Posterior cingulate gyrus (tissue), 11 donors: ENCODE measurements around the gene COX14.

Source experiments
- DNase-seq, 10 donors: peaks; one replicate each; pipeline versions ENCODE4 v3.0.0 to v3.0.0-alpha.2; 2020 to 2021; ENCODE audit warnings: mixed read lengths in 3 of 10
- intact Hi-C: fragments of 100-400 bp; cut with DNase I; formaldehyde crosslinking; loops from one replicate; pipeline ENCODE4 v1.15.1; 2023

The COX14 gene

DNA sequence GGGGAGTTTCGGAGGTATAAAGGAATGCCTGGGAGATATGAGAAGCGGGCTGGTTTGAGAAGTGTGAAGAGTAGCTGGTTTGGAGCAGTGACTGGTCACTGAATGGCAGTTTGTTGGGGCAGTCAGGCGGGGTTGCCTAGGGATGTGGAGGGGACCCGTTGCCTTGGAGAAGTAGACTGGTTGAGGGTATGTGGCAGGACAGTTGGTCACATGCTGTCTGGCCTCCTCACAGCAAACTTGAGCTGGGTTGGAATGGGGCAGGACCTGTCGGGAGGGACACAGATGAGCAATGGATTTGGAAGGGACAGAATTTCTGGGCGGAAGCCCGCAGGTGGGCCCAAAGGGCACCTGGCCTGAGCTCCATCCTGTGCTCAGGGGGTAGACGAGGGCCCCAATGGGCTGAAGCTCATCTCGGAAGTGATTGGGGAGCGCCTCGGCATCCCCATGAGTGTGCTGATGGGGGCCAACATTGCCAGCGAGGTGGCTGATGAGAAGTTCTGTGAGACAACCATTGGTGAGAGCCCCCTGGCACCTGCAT lies 6.1 kb upstream of the COX14 start:
- intact Hi-C loops = no loop called here
- DNase-seq = peak in 2 of 10 donors; percentile 59 to 73

DNA sequence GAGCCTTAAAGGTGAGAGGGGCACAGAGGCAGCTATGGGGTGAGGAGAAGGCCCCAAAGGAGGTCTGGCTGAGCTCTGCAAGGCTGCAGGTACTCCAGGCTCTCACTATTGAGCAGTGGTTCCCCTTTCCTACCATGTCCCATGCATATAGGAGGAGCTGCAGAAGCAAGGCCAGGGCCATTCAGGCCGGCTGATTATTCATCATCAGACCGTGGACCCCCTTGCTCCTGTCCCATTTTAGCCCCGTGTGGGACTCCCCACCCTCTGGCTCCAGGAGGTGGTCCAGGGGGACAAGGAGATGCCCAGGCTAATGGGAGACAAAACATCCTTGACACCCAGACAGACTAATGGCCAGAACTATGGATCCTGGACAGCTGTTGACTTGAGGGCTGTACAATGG lies 5.1 kb upstream of the COX14 start:
- intact Hi-C loops = no loop called here

DNA sequence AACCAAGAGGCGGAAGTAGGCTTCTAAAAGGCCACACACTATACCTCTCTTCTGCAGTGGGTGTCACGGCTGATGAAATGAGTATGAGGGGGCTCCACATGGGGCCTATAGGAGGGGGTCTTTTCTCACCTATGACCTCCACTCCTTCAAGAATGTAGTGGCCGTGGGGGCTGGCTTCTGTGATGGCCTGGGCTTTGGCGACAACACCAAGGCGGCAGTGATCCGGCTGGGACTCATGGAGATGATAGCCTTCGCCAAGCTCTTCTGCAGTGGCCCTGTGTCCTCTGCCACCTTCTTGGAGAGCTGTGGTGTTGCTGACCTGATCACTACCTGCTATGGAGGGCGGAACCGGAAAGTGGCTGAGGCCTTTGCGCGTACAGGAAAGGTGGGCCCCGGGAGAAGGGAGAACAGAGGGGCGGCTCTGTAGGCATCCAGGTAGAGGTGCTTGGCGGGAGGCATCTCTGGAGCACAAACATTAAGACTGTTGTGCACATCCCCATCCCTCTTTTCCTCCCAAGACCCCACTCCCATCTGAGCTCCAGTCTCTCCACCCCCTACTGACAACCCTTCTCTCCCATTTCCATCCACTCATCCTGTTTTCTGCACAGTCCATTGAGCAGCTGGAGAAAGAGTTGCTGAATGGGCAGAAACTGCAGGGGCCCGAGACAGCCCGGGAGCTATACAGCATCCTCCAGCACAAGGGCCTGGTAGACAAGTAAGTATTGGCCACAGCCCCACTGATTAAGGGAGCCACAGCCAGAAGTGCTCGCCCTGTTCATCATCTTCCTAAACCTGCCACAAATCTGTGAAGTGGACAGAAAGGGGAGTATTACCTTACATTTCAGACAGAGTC lies 4.4 kb upstream of the COX14 start:
- peak in 2 of 10 donors; percentile 51 to 63 for DNase-seq
- intact Hi-C loops = no loop called here

More for the DNA sequence above, 5.1 kb upstream of the COX14 start:
- DNase-seq = peak in 2 of 10 donors; percentile 38 to 70

DNA sequence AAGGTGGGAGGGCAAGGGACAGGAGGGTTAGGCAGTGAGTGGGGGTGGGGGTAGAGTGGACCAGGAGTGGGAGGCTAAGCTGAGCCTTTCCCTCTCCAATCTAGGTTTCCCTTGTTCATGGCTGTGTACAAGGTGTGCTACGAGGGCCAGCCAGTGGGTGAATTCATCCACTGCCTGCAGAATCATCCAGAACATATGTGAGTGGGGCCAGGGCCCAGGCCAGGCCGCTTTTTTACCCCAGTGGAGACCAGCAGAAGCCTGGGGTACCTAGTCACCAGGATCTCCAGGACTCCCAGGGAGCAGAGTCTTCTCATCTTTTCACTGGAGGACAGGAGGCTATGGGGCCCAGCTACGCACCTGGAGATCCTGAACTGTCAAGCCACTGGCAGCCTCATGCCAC lies 2.7 kb upstream of the COX14 start:
- DNase-seq = peak in 2 of 10 donors; percentile 26 to 46
- intact Hi-C loops = no loop called here

DNA sequence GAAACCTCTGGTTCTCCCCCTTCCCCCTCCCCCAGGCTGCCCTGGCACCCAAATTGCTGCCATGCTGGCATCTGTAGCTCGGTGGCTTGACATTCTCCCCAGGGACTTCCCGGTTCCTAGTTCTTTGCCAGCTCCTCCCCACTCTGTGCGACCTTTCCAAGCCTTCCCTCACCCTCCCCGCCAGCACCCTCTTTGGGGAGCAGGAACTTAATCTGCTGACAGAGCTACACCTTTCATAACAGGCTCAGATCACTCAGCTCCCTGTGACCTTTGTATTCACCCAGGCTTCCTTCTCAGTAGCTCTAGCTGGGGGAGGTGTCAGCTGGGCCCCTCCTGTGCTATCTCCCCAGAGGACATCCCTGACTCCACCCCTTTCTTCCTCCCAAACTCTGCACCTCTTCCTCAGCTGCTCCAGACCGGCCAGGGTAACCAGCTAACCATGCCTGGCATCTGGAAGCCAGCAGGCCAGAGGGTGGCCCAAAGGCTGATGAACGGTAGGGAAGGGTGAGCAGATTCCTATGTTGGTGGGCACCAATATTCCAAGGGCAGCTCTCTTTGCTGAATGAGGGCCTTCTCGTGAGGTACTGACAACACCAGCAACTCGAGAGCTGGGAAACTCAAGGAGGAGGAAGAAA lies 1.8 kb upstream of the COX14 start:
- DNase-seq = peak in 2 of 10 donors; percentile 61 to 79
- intact Hi-C loops = no loop called here

DNA sequence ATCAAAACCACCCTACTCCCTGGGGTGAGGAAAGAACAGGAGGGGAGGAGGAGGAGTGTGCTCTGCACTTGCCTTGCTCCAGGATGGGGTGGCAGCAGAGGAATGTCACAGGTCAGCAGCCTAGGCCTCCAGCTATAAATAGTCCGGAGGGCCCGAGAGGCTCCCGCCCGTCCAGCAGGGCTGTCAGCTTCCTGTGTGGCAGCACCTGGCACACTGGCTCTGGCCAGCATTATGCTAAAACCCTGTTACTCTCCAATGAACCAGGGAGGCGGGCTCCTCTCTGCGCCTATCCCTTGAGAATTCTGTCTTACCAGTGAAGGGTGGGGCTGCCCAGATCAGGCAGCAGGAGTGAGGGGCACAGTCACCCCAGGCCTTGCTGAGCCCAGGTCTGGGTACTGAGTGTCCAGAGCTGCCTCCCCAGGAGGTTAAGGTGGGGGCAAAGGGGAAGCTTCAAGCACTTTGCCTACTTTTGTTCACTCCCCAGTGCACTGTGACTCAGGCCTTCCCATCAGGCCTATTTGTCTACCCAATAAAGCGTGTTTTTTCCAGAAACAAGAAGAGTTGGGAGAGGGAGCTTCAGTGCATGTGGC lies 1.2 kb upstream of the COX14 start:
- peak in 3 of 10 donors; percentile 66 to 86 (median 72) for DNase-seq
- intact Hi-C loops = no loop called here

DNA sequence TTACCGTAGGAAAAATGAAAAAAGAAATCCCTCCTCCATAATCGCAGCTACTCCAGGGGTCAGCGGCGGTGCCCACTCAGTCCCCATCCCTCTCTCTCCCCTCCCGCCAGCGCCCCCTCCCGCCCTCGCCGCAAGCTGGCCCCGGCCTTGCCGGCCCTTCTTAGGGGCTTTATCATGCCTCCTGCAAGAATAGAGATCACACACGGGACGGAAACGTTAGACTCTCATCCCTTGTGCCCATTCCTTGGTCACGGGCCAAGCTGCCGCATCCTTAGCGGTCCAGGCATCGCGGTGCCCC lies 692 bp upstream of the COX14 start:
- intact Hi-C loops = no loop called here
- DNase-seq = no peak

DNA sequence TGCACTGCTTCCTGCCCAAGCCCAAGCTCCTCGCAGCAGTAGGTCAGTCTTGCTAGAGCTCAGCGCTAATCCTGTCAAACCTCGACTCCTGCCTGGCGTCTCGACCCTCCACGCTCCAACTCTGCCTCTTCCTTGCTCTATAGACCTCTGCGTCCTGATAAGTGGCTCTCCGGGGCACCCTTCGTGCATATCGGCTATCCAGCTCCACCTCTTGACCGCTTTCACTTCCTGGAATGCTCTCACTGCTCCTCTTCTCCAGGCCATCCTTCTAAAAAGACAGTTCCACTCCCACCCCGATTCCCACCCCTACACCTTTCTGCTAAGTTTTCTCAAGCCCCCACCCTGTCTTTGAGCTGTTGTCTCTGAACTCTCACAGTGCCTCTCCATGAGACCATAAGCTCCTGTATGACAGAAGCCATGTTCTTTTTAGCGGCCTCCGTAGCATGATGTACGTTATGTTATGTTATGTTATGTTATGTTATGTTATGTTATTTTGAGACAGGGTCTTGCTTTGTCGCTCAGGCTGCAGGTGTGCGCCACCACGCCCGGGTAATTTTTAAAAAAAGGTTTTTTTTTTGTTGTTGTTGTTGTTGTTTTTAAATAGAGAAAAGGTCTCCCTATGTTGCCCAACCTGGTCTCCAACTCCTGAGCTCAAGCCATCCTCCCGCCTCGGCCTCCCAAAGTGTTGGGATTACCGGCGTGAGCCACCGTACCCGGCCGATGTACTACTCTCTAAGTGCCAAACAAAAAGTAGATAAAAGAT lies 601 bp downstream of the COX14 start:
- DNase-seq = peak in 2 of 10 donors; percentile 42 to 52
- intact Hi-C loops = loop anchor here (1.0 to 2.0 kb wide), 2 partner anchors 28 to 55 kb away; partner anchors contain the start of genes CERS5 and SMARCD1

DNA sequence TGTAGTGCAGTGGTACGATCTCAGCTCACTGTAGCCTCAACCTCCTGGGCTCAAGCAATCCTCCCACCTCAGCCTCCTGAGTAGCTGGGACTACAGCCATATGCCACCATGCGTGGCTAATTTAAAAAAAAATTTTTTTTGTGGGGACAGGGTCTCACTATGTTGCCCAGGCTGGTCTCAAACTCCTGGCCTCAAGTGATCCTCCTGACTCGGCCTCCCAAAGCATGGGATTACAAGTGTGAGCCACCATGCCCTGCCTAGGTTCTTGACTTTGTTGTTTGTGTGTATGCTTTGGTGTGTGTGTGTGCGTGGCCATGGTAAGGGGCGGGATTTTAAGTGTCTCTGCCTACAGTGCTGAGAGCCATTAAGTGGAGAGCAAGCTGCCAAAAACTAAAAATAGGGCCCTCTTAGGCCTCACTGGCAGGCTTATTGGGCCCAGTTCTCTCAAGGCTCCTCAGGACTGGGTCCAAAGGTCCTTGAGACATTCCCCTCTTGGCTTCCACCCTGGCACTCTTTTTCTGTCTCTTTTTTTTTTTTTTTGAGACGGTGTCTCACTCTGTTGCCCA lies 5.1 kb downstream of the COX14 start:
- DNase-seq = no peak
- intact Hi-C loops = no loop called here

DNA sequence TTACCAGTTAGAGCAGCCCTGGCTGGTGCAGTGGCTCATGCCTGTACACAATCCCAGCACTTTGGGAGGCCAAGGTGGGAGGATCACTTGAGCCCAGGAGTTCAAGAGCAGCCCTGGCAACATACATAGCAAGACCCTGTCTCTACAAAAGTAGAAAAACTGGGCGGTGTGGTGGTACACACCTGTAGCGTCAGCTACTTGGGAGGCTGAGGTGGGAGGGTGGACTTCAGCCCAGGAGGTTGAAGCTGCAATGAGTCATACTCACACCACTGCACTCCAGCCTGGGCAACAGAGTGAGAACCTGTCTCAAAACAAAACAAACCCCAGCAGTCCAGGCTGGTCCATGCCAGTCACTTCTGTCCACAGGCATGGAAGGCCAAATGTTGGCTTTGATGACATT lies 7.4 kb downstream of the COX14 start:
- intact Hi-C loops = no loop called here
- no peak for DNase-seq

DNA sequence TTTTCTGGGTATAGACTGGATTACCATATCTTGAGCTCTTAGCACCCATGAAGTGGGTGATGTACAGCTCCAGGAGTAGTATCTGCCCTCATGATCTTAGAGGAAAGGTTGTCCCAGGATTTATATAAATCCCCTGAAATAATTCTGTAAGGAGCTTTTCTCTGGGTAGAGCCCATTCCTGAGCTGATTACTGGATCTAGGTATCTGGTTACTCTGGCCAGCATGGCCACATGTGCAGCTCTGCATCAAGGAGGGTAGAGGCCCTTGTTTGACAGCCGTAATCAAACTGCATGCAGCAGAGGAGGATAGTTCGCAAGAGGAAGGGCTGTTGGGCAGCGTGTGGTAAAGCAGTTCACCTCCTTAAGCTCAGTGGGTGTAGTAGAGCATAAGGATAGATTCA lies 8.5 kb downstream of the COX14 start:
- intact Hi-C loops = no loop called here
- no peak for DNase-seq

DNA sequence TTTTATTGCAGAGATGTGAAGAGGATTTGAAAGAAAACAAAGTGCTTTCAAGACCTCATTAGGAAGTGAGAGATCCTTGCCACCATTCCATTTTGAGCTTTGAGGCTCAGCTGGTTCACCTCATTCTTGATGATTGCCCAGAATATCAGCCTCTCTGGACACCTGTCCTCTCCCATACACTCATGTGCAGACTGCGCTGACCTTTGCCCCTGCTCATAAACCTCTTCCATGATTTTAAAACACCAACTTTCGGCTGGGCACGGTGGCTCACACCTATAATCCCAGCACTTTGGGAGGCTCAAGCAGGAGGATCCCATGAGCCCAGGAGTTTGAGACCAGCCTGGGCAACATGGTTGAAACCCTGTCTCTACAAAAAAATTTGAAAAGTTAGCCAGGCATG lies 8.9 kb downstream of the COX14 start:
- intact Hi-C loops = no loop called here
- no peak for DNase-seq

DNA sequence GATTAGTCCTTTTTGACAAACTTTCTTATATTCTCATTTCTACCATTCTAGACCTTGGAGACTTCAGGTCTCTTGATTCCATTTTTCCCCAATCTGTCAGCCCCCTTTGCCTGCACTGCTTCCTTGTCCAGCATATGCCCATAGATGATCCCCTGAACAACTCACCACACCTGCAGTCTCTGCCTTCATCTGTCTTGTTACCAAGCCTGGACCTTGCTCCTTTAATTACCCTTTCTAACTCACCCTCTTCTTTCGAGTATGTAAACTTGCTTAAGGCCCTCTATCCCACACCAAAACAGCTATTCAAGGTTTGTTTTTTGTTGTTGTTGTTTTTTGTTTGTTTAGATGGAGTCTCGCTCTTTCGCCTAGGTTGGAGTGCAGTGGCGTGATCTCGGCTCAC lies 9.6 kb downstream of the COX14 start:
- intact Hi-C loops = no loop called here
- DNase-seq = no peak

DNA sequence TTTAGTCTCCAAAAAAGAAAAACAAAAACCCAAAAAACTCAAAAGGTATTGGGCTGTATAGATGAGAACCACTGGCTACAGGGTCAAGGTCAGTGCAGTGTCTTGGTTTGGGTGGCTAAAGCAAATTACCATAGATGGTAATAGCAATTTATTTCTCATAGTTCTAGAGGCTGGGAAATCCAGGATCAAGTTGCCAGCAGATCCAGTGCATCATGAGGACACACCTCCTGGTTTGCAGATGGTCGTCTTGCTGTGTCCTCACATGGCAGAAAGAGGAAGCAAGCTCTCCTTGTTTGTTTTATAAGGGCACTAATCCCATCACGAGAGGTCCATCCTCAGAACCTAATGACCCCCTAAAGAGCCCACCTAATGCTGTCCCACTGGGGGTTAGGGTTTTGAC lies 11.2 kb downstream of the COX14 start:
- intact Hi-C loops = no loop called here
- no peak for DNase-seq

DNA sequence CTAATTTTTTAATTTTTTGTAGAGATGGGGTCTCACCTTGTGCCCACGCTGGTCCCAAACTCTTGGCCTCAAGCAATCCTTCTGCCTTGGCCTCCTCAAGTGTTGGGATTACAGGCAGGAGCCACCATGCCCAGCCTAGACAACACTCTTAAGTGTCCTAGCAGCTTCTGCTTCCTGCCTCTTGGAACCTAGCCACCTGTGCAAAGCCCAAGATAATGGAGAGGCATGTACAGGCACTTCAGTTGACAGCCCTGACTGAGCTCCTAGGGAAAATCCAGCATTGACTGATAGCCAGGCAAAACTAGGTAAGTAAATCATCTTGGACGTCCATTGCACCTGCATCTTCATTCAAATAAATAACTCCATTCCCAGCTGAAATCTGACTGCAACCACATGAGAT lies 15.5 kb downstream of the COX14 start:
- intact Hi-C loops = no loop called here
- DNase-seq = no peak

DNA sequence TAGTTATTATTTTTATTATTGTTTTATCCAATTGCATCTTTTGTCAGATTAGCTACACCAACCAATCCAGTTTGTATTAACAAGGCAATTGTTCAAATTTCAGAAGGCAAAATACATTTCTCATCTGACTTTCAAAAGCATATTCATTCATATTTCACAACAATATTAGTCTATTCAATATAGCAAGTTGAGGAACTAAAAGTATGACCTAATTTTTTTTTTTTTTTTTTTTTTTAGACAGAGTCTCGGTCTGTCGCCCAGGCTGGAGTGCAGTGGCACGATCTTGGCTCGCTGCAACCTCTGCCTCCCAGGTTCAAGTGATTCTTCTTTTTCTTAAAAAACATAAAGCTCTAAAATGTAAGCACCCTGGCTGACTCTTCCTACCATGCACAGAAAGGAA lies 17.3 kb downstream of the COX14 start:
- intact Hi-C loops = no loop called here

DNA sequence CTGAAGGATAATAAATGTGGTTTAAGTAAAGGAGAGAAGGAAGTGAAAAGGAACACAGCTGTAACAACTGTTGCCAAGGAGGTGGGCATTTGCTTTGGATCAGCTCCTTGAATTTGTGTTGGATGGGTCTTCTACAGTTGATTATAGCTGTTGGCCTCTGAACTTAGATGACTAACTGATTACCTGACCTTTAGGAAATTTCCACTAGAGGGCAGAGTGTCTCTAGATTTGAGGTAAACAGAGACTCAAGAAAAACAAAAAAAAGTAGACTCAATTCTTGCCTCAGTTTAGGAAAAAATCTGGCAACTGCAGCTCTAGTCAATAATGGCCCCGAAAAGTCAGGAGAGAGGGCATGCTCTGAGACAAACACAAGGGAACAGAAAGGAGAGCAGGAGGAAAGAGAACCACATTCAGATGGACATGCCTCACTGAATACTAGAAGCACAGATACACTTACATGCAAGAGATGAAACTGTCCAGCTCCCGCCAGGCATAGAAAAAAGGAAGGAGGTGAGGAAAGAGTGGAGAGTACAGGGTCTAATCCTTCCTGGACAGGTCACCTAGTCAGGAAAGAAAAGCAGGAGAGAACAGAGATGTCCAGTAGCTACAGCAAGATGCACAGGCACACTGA lies 20.6 kb downstream of the COX14 start:
- no peak for DNase-seq
- intact Hi-C loops = loop anchor here (1.0 kb wide), 1 partner anchor 43 kb away; no protein-coding TSS in a partner anchor

More for the DNA sequence above, 17.3 kb downstream of the COX14 start:
- DNase-seq = no peak

DNA sequence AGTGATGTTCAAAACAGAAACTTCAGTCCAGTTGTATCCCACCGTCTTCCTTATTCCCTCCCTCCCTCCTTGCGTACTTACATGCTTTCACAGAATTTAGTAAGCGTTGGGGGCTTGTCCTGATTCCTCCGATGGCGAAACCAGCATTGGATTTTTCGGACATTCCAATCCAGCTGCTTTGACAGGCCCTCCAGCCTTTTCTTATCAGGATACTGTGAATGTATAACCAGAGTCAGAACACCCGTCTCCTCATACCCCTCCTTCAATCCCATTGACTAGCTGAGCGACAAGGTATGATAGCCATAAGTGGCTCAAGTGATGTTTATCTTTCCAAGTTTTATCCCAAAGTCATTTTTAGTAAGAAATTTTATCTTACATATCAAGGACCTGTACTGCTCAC lies 31.0 kb downstream of the COX14 start:
- DNase-seq = no peak
- intact Hi-C loops = no loop called here

DNA sequence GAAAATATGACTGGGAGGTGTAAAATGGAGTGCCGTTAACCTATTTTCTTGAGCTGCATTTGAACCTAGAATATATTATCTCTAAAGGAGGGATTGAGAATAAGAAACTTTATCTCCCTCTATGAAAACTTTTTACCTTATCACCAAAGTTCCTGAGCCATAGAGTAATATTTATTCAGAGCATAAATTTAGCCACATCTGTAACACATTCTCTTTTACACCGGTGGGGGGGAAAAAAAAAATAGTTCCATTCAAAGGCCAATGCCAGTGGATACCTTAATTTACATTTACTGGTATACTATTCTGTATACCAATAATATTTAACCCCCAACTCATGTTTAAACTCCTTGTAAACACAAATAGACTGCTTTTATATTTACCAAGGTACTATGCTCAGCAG lies 33.4 kb downstream of the COX14 start:
- intact Hi-C loops = no loop called here
- no peak for DNase-seq

DNA sequence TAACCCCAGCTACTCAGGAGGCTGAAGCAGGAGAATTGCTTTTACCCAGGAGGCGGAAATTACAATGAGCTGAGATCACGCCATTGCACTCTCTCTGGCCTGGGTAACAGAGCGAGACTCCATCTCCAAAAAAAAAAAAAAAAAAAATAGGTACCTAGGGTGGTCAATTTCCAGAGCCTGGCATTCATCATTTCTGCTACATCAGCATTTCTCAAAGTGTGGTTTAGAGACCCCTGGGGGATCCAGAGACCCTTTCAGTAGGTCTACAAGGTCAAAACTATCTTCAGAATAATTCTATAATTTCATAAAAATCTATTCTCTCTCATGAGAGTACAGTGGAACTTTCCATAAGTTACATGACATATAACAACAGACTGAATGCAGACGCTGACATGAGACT lies 35.2 kb downstream of the COX14 start:
- intact Hi-C loops = no loop called here
- DNase-seq = no peak
